HG03354 (cell line): ENCODE data around the gene TNKS2.
"Not testable (repeated sequence)": the region's sequence is repeated elsewhere in the genome, so short reads cannot be mapped to it uniquely, and the experiment has no call there.

Source experiments
- ATAC-seq: cut with Tn5 transposase; IDR thresholded peaks from one replicate; pipeline ENCODE4 v1.9.1; 2021; ENCODE audit warnings: mild to moderate bottlenecking; ENCODE audit not compliant: unreplicated experiment, poor library complexity, severe bottlenecking

Gene TNKS2

DNA sequence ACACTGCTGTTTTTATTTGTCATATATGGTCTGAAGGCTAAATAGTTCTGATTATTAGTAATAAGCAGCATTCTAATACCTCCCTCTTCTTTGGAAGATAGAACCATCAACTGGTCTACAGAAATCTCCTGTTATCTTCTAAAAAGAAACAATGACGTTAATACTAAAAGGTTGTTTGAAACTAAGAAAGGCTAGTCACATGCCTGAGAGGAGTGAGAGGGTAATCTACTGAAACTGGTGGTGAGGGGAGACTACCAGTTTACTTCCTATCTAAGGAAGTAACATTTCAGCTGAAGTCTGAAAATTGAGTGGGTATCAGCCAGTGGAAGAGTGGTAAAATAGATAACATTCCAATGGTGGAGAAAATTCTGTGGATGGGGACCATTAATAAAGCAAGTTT, 62.7 kb downstream of the TNKS2 start:
- no peak for ATAC-seq

DNA sequence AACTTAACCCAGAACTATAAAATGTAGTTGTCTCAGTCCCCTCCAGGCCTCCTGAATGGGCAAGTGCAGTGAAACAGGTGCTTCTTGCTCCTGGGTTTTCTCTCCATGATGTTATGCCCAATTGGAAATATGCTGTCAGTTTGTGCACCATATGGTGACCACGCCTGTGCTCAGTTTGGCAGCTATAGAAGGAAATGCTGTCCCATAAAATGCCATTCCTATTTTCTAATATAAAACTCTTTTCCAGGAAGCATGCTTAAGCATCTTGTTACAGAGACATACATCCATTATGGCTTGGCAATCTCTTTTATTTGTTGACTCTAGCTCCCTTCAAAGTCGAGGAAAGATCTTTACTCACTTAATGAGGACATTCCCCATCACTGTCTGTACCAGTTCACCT, 65.9 kb downstream of the TNKS2 start:
- ATAC-seq: no peak

DNA sequence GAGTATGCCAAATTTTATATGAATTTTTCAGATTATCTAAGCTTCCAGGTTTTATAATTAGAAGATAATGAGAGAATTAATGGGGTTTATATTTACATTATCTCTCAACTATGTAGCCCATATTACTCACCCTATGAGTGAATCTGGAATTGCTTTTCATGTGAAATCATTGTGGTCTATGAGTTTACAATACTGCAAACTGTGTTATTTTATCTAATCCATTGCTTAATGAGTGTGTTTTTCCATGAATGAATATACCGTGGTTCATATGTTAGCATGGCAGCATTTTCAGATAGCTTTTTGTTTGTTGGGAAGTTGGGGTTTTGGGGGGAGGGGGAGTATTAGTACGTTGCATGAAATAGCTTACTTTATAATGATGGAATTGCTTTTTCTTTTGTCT, 66.5 kb downstream of the TNKS2 start:
- ATAC-seq: no peak

DNA sequence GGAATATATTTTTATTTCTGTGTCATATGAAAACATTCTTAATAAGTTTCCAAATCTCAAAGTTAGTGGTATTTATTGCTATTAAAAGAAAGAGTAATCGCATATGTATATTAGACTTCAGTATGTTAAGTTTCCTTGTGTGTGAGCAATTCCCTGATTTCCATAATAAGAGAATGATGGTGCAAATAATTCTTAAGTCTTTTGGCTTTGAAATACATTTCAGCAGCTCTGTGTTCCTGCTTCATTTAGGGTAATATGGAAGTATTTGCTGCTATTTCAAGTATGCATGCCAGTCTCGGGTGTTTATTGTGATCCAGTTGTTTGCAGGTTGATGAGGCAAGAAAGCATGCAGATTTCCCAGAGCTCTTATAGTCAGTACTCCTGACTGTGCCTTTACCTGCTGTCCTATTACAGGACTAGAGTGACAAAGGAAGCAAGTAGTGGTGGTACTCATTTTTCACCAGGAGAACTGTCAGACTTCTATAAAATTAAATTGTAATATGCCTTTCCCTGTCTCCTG, 67.4 kb downstream of the TNKS2 start:
- ATAC-seq: no peak

DNA sequence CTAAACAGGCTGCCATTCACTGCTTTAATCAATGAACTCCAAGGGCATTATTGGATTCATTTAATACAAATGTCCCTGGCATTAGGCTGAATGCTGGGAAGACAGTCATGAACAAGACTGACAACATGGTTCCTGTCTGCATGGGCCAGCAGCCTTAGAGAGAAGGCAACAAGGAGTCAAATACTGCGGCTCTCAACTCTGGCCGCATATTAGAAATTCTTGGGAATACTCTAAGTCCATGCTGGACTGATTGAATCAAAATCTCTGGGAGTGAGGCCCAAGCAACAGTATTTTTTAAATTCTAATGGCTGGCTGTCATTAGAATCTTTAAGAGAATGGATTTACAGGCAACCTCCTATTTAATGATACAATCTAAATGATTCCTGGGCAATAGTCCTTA, 76.9 kb downstream of the TNKS2 start:
- ATAC-seq: no peak

DNA sequence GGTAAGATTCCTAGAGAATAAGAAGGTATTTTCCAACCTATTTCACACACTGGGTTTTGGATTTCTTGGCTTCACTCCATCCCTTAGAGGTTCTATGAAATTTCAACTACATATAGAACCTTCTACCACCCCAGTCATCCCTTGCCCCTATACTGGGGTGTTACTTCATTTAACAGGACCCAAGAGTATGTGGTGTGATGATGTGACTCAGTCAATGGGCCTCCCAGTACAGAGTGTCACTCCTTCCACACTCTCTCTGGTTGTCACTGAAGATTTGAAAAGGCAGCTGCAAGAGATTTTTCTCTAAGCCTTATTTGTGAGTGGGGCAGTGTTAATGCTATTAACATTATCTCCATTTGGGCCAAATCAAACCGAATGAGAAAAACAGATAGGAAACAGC, 77.6 kb downstream of the TNKS2 start:
- ATAC-seq: no peak

DNA sequence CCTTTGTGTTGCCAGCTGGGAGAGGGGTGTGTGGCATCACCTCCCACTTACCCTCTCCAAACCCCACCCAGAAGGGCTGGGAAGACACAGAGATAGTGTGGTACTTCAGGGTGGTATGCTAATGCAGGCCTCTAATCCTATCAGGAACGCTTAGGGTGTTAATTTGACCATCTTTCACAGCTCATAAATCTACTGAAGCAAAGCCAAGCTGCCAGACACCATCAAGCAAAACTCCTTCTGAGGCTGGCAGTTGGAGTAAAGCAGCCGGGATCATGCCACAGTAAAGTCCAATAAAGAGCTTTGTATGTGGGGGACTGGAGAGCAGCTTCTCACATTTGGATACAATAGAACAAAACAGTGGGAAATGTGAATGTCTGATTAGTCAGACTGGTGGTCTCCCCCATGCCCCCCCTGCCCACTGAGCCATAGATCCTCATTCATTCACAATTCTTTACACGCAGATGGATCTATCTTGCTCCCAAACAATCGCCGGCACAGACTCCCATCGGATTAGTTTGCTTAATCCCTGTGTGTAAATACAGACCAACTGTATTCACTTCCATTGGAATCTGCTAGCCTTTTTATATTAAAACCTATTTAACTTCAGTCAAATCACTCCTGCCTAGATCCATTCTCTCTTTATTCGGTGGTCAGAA, 81.4 kb downstream of the TNKS2 start:
- no peak for ATAC-seq

DNA sequence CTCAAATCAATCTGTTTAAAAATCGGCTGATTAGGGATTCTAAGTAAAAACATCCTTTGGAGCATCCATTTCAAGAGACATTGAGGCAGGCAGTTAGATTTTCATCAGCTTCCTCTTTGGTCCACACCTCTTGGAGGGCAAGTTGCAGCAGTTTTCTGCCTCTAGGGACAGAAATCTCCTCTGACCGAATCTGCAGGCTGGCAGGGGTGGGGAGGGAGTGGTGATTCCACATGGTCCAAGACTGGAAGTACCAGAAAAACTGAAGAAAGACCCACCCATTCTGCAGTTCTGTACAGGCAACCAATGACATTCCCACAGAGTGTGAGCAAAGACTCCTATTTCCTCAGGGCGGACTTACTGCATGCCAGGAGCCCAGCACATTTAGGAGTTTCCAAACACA, 82.1 kb downstream of the TNKS2 start:
- no peak for ATAC-seq

DNA sequence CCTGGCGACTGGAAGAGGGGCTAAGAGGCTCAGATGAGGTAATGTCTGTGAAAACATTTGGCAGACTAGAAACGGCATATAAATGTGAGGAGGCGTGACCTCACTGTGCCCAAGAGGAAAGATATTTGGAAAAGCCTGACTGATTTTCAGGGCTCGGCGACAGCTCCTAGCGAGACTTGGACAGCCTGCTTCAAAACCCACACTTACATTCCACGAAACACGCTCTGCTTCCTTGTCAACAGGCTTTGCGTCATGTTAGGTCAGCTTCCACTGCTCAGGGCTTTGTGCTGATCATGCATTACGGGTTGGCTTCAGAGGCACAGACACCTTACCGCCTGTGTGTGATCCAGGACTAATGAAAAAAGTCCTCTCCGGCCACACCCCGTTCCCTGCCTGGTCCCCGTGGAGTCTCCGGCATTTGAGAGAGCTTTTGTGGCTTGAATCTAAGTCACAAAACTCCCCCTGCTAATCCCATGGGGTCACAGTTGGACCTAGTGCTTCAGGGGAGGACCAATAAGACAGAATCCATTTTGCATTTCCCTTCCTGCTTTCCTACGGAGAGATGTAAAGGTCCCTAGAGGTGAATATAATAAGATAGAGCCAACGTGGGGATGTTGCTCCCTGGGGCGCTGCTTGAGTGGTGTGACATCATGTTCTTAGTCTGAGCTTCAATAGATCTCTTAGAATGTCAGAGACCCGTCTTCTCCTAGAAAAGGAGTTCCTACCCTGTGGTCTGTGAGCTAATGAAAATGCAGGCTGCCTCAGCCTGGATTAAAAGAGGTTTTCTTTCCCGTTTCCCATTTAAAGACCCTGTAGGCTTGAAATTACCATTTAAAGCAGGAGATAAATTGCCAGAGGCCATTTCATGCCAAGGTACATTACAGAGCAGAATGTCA, 85.6 kb downstream of the TNKS2 start:
- no peak for ATAC-seq

DNA sequence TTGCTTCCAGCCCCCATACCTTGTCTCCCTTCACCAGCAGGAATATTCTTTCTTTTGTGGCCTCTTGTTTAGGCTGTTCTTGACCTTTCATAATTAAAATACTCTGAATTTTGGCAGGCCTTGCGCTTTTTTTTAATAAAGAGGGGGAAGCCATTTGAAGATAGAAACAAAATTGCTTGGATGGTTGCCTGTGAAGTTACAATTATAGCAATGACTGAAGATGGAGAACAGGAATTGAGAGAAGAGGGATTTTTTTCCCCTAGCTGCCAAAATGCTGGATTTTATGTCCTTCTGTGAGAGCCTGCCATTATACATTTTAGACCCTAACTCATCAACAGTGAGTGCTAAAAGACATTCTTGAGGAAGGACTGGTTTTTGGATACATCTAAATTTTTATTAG, 86.3 kb downstream of the TNKS2 start:
- ATAC-seq: no peak

DNA sequence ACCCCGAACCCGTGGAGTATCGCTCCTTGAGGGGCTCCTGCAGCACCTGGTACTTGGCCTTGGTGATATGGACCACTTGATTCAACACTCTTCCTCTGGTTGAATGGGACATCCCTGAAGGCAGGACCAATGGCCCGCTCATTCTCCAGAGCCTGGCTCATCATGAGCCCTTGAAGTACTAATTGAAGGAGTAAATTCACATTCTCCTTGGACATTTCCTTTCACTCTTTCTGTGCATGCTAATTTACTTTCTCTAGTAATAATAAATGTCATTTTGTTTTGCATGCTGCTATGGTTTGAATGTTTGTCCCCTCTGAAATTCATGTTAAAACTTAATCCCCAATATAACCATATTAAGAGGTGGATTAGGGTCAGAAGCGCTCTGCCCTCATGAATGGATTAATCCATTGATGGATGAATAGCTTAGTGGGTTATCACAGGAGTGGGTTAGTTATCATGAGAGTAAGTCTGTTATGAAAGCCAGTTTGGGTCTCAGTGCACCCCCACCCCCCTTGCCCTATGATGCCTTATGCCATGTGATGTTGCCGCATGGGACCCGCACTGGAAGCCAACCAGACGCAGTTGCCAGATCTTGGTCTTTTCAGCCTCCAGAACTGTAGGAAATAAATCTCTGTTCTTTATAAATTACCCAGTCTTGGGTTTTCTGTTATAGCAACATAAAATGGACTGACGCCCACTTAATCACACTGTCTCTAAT, 87.3 kb downstream of the TNKS2 start:
- ATAC-seq: no peak

DNA sequence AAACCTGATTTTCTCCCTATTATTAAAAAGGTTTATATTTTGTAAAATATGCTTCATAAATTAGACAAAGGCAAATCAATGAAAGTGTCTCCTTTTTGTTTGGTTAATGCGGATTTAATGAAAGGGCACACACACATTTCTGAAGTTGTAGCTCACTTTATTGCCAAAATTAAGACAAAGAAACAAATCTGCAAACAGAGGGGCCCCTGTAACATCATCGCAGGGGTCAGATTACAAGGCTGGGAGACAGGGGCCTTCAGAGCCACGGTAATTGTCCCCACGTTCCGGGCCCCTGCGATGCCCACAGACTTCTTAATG, 88.7 kb downstream of the TNKS2 start:
- ATAC-seq: no peak

DNA sequence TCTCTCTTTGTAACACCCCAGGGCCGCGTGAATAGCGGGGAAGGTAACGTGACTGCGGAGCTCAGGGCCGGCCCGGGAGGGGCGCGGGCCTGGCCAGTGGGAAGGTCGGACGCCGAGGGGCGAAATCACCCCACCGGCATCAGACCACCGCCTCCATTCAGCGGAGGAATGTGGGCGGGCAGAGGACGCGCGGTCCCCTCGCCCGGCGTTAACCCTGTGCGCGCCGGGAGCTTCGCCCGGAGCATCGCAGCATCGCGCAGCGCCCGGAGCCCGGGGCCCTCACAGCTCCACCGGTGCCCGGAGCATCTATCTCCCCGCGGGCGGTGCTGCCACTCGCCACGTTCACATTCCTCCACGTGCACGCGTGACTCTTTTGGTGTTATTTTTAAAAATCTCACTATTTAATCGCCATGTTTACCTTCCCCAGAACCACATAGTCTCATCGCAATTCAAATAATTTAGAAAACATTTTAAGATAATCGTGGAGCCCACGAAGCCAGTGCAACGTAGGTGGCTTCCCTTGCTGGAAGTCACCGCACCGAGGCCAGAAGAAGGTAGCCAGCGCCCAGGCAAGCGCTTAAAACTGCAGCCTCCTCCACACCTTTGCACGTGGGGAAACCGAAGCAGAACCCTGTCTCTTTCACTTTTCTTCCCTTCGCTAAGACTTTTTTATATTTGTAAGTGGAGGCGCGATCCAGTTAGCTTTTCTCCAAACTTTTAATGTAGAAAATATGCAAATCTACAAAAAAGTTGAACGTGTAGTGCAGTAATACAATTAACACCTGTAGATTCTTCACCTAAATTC, 89.2 kb downstream of the TNKS2 start:
- ATAC-seq: peak; percentile 49

DNA sequence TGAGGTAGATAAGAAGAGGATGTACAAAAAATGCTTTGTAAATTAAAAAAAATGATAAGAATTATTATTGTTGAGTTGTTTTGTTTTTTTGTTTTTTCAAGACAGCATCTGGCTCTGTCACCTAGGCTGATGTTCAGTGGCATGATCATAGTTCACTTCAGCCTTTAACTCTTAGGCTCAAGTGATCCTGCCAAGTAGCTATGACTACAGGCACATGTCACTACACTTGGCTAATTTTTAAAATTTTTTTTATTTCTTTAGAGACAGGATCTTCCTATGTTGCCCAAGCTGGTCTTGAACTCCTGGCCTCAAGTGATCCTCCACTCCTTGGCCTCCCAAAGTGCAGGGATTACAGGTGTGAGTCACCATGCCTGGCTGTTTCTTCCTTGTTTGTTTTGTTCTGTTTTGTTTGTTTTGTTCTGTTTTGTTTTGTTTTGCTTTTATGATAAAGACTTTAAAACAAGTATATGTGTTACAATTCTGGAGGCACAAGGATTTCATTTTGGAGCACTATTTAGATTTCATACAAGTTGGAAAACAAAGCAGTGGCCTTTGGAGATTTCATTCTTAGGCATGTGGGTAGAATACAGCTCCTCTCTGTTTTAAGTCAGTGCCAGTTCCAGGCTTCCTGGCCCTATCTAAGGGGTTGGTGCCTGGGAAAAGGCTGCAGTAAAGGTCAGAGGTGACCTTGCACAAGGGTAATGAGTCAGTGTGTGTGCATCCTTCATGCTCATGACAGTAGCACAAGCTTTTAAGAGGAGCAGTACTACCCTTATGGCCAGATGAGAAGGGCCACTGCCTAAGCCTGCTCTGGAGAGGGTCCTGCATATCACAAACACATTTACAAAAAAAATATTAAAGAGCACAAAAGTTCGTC, 93.1 kb downstream of the TNKS2 start:
- ATAC-seq: no peak

DNA sequence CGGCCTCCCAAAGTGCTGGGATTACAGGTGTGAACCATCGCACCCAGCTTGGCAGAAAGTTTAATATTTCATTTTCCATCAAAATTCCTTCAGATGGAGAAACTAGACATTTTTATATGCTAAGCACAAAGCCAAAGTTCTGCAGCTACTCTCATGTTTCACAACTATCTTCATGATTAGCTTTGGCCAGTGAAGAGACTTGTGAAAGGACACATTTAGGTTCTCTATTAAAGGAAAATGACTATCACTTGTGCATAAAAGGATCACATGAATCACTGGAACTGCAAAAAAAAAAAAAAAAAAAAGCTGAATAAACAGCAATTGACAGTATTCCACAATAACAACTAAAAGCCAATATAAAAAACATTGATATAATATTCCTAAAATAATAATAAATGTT, 94.8 kb downstream of the TNKS2 start:
- no peak for ATAC-seq

DNA sequence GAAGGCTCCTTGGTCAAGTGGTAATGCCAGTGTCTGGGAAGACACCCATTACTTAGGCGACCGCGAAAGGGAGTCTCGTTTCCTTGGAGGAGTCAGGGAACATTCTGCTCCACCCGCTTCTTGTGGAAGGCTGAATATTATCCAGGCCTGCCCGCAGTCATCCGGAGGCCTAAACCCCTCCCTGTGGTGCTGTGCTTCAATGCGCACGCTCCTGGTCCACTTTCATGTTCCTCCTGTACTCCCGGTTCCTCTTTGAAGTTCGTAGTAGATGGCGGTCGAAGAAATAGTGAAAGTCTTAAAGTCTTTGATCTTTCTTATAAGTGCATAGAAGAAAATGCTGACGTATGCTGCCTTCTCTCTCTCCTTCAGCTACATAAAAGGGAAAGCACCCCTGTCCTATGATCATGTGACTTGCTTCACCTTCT, 96.0 kb downstream of the TNKS2 start:
- ATAC-seq: not testable (repeated sequence)

DNA sequence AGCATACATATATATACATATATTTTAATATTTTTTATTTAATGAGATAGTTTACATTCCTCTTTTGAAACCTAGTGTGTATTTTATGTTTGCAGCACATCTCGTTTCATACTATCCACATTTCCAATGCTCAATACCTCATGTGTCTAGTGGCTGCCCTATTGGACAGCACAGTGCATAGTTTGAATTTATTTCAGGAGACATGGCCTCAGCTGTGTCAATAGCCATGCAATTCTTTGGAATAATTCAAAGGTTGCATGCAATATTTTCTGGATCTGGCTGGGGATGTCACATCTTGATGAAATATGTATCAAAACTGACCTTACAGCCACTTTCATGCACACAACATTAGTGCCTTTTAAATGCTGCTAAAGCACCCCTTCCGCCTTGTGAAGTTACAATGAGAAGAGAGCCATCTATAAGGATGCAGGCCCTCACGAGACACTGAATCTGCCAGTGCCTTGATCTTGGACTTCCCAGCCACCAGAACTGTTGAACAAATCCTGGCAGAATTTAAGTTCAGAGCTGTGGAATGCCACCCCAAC, 98.1 kb downstream of the TNKS2 start:
- no peak for ATAC-seq

DNA sequence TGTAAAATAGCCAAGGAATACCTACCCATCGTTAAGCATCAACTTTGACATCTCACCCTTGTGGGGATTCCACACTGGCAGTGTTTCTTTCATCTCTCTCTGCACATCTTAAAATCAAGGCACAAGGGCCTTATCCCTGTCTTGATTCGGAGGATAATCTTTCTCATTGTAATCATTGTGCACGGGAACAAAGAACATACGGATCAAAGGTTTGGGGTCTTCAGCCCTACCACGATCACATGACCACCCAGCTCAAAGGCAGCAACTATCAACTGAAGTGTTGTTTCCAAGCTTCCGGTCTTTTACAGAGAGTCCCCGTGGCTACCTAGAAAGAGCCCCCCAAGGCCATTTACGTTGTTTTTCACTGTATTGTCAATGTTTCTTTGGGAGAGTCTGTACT, 99.2 kb downstream of the TNKS2 start:
- no peak for ATAC-seq
